Glutamatergic neuron (in vitro differentiated cells): ENCODE results near the gene RSPO1. TPM values are rescaled to one million over a fixed set of nuclear protein-coding genes. Genes with fewer than 3 reads are reported as not detected.

Source experiments
- DNase-seq: peaks from one replicate; pipeline ENCODE4 v3.0.0; 2022
- H3K27ac Mint-ChIP-seq: one replicate; pipeline ENCODE4 v1.8.0; 2020; ENCODE audit warnings: mild to moderate bottlenecking, mixed read lengths, inconsistent platforms; ENCODE audit not compliant: unreplicated experiment
- H3K27me3 Mint-ChIP-seq: one replicate; pipeline ENCODE4 v1.8.0; 2020; ENCODE audit warnings: mild to moderate bottlenecking, moderate library complexity, mixed read lengths, inconsistent platforms; ENCODE audit not compliant: unreplicated experiment
- H3K36me3 Mint-ChIP-seq: one replicate; pipeline ENCODE4 v1.8.0; 2020; ENCODE audit warnings: mild to moderate bottlenecking, mixed read lengths, inconsistent platforms; ENCODE audit not compliant: unreplicated experiment
- H3K4me1 Mint-ChIP-seq: one replicate; pipeline ENCODE4 v1.8.0; 2020; ENCODE audit warnings: mild to moderate bottlenecking, low read depth, mixed read lengths, inconsistent platforms; ENCODE audit not compliant: unreplicated experiment
- H3K4me3 Mint-ChIP-seq: one replicate; pipeline ENCODE4 v1.8.0; 2020; ENCODE audit warnings: mild to moderate bottlenecking, mixed read lengths, inconsistent platforms; ENCODE audit not compliant: unreplicated experiment
- H3K9me3 Mint-ChIP-seq: one replicate; pipeline ENCODE4 v1.8.0; 2020; ENCODE audit warnings: mild to moderate bottlenecking, moderate library complexity, mixed read lengths, inconsistent platforms; ENCODE audit not compliant: unreplicated experiment
- CTCF ChIP-seq: fragments of 200-600 bp; sonication (generic); IDR thresholded peaks from one replicate; pipeline ENCODE4 v1.5.0; 2021; ENCODE audit not compliant: partially characterized antibody, unreplicated experiment
- total RNA-seq: library from RNA; stranded (reverse); fragmentation: NEBNext Ultra II Directional; extraction: Animal tissue kit (Norgen Biotek cat#: 25700); gene quantifications from one replicate; pipeline ENCODE4 v1.2.1, GENCODE V29; 2021; ENCODE audit not compliant: unreplicated experiment

The RSPO1 gene
- total RNA-seq, 1 donor from 2014 or later: not detected

- H3K27me3 Mint-ChIP-seq: peaks cover 7% of the 10 kb centered on the region
- H3K4me1 Mint-ChIP-seq: no peaks in the 10 kb centered on the region
- H3K27ac Mint-ChIP-seq: no peak overlapping the region
- H3K4me3 Mint-ChIP-seq: no peak overlapping the region
- peaks cover 2% of the 10 kb centered on the region for H3K9me3 Mint-ChIP-seq
- no peak for TF ChIP-seq CTCF
- peaks cover 4% of the 10 kb centered on the region for H3K36me3 Mint-ChIP-seq
- DNase-seq: no peak
These were observed 6.4 kb upstream of the RSPO1 start for GRCh38 chr1:37641059-37641458.

GRCh38 chr1:37636435-37636834 is 1.7 kb upstream of the RSPO1 start:
- Mint-ChIP-seq H3K36me3 (peaks cover 4% of the 10 kb centered on the region), H3K9me3 (no peaks in the 10 kb centered on the region), H3K27me3 (peaks cover 25% of the 10 kb centered on the region), H3K4me1 (no peaks in the 10 kb centered on the region), H3K4me3 (no peak overlapping the region), H3K27ac (no peak overlapping the region)
- DNase-seq: no peak
- TF ChIP-seq CTCF: no peak

GRCh38 chr1:37634992-37635902 is 555 bp upstream of the RSPO1 start:
- Mint-ChIP-seq H3K4me1 (no peaks in the 10 kb centered on the region), H3K4me3 (peak overlapping the region; percentile 61), H3K27ac (no peak overlapping the region), H3K27me3 (peaks cover 32% of the 10 kb centered on the region), H3K36me3 (peaks cover 4% of the 10 kb centered on the region), H3K9me3 (peaks cover under 1% of the 10 kb centered on the region)
- DNase-seq: no peak
- no peak for TF ChIP-seq CTCF

- H3K9me3 Mint-ChIP-seq: peaks cover 2% of the 10 kb centered on the region
- peak overlapping the region; percentile 46 for H3K4me3 Mint-ChIP-seq
- peaks cover 32% of the 10 kb centered on the region for H3K27me3 Mint-ChIP-seq
- no peak for TF ChIP-seq CTCF
- no peak overlapping the region for H3K27ac Mint-ChIP-seq
- no peak for DNase-seq
- H3K36me3 Mint-ChIP-seq: peaks cover 4% of the 10 kb centered on the region
- no peaks in the 10 kb centered on the region for H3K4me1 Mint-ChIP-seq
These were observed 801 bp downstream of the RSPO1 start for GRCh38 chr1:37633938-37634243.
